Measurements from ENCODE around the gene HSP90AA1.
"Not testable (repeated sequence)": the region's sequence is repeated elsewhere in the genome, so short reads cannot be mapped to it uniquely, and the experiment has no call there.

- TF ChIP-seq, protein P1, sequence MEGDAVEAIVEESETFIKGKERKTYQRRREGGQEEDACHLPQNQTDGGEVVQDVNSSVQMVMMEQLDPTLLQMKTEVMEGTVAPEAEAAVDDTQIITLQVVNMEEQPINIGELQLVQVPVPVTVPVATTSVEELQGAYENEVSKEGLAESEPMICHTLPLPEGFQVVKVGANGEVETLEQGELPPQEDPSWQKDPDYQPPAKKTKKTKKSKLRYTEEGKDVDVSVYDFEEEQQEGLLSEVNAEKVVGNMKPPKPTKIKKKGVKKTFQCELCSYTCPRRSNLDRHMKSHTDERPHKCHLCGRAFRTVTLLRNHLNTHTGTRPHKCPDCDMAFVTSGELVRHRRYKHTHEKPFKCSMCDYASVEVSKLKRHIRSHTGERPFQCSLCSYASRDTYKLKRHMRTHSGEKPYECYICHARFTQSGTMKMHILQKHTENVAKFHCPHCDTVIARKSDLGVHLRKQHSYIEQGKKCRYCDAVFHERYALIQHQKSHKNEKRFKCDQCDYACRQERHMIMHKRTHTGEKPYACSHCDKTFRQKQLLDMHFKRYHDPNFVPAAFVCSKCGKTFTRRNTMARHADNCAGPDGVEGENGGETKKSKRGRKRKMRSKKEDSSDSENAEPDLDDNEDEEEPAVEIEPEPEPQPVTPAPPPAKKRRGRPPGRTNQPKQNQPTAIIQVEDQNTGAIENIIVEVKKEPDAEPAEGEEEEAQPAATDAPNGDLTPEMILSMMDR (IDR thresholded peaks at IDR 0.05): not testable (repeated sequence)
- not testable (repeated sequence) for TF ChIP-seq POLR2A (IDR thresholded peaks at IDR 0.05)
These were observed 8.5 kb downstream of the HSP90AA1 start for GRCh38 chr14:102078361-102078791.

Data from body of pancreas (tissue), 4 donors.